Tibial nerve (tissue), 4 donors: Measurements from ENCODE around the gene ISG15. TPM values are rescaled to one million over a fixed set of nuclear protein-coding genes. Genes with fewer than 3 reads are reported as not detected.

Experiments used
- DNase-seq, 2 donors: peaks; one replicate each; pipeline ENCODE4 v3.0.0-alpha.2; 2019; ENCODE audit warnings: low spot score in 2 of 2
- H3K27ac ChIP-seq, 4 donors: fragments of 200-600 bp; sonication (generic) in 3 of 4; one replicate each; pipeline ENCODE4 v1.5.1; 2017 to 2019; ENCODE audit warnings: mild to moderate bottlenecking in 1 of 4
- H3K27me3 ChIP-seq, 2 donors: fragments of 200-600 bp; sonication (generic) in 1 of 2; one replicate each; pipeline versions ENCODE4 v1.5.1 to v1.6.0; 2017 to 2019
- H3K36me3 ChIP-seq, 3 donors: fragments of 200-600 bp; sonication (generic); one replicate each; pipeline ENCODE4 v1.5.1; 2018 to 2019
- H3K4me1 ChIP-seq, 4 donors: fragments of 200-600 bp; sonication (generic) in 3 of 4; one replicate each; pipeline ENCODE4 v1.5.1; 2017 to 2019
- H3K4me3 ChIP-seq, 4 donors: fragments of 200-600 bp; sonication (generic) in 3 of 4; one replicate each; pipeline ENCODE4 v1.5.1; 2017 to 2019; ENCODE audit warnings: mild to moderate bottlenecking in 1 of 4, moderate library complexity in 1 of 4
- H3K9me3 ChIP-seq, 4 donors: fragments of 200-600 bp; sonication (generic) in 3 of 4; one replicate each; pipeline ENCODE4 v1.5.1; 2017 to 2019
- CTCF ChIP-seq, 5 experiments: fragments of 200-600 bp in 3 of 5; fragments of 450-650 bp in 2 of 5; sonication (generic) in 3 of 5; IDR thresholded peaks; one replicate each; pipeline ENCODE4 v1.5.1; 2016 to 2019; ENCODE audit warnings: antibody characterized with exemption in 5 of 5, mild to moderate bottlenecking in 3 of 5, moderate library complexity in 2 of 5
- EP300 ChIP-seq, 2 donors: sonication (generic); formaldehyde crosslinking; IDR thresholded peaks; one replicate each; pipeline ENCODE4 v1.6.1; 2017; ENCODE audit warnings: antibody characterized with exemption in 2 of 2, mild to moderate bottlenecking in 1 of 2
- POLR2A ChIP-seq, 2 donors: fragments of 450-650 bp; IDR thresholded peaks; one replicate each; pipeline ENCODE4 v1.6.1; 2017; ENCODE audit warnings: antibody characterized with exemption in 2 of 2, mild to moderate bottlenecking in 2 of 2, moderate library complexity in 2 of 2
- WGBS, 2 donors: methylation state at CpG; one replicate each; pipeline ENCODE4 v1.1.5; 2018; 5-methylcytosine and 5-hydroxymethylcytosine counted together
- total RNA-seq, 4 donors: library from RNA; depleted of rRNA; stranded (reverse); fragments of >200 nt; gene quantifications; one replicate each; pipeline ENCODE4 v1.1.0, GENCODE V29; 2016

ISG15 gene
- total RNA-seq, 4 donors from 2014 or later = 29.1 to 65.4 (median 48.7) TPM

GRCh38 chr1:1058088-1058905 lies 45.0 kb downstream of the ISG15 start:
- TF ChIP-seq POLR2A (IDR thresholded peaks at IDR 0.05) (no peak), CTCF (IDR thresholded peaks at IDR 0.05) (no peak), EP300 (IDR thresholded peaks at IDR 0.05) (no peak)
- peaks cover 0 to 48% (median 11%) of the 10 kb centered on the region in 4 donors for H3K4me1 ChIP-seq
- H3K27ac ChIP-seq = peak overlapping the region in 1 of 4 donors; percentile 10
- WGBS, 2 donors = 8 to 16% methylated on average over 24 of the region's 24 CpGs
- no peaks in the 10 kb centered on the region for H3K9me3 ChIP-seq
- peaks cover 0 to 67% of the 10 kb centered on the region in 2 donors for H3K27me3 ChIP-seq
- peaks cover 0 to 26% (median 0%) of the 10 kb centered on the region in 3 donors for H3K36me3 ChIP-seq
- H3K4me3 ChIP-seq = peak overlapping the region in 2 of 4 donors; percentile 46 to 55
- no peak for DNase-seq

GRCh38 chr1:1058921-1059493 lies 45.7 kb downstream of the ISG15 start:
- Histone ChIP-seq H3K27ac (peak overlapping the region in 1 of 4 donors; percentile 10), H3K27me3 (peaks cover 0 to 74% of the 10 kb centered on the region in 2 donors), H3K36me3 (peaks cover 0 to 19% (median 0%) of the 10 kb centered on the region in 3 donors), H3K9me3 (no peaks in the 10 kb centered on the region), H3K4me3 (peak overlapping the region; percentile 24 to 55 (median 44)), H3K4me1 (peaks cover 0 to 53% (median 15%) of the 10 kb centered on the region in 4 donors)
- peak in 1 of 5 experiments; percentile 9 for TF ChIP-seq CTCF (IDR thresholded peaks at IDR 0.05)
- no peak for TF ChIP-seq EP300 (IDR thresholded peaks at IDR 0.05)
- DNase-seq = no peak
- 1 to 2% methylated on average over 42 to 44 of the region's 48 CpGs for WGBS, 2 donors

GRCh38 chr1:1059494-1060280 lies 46.4 kb downstream of the ISG15 start:
- H3K9me3 ChIP-seq = no peaks in the 10 kb centered on the region
- peaks cover 0 to 56% (median 17%) of the 10 kb centered on the region in 4 donors for H3K4me1 ChIP-seq
- H3K36me3 ChIP-seq = peaks cover 0 to 12% (median 0%) of the 10 kb centered on the region in 3 donors
- DNase-seq = peak; percentile 82 to 85
- peaks cover 0 to 81% of the 10 kb centered on the region in 2 donors for H3K27me3 ChIP-seq
- H3K27ac ChIP-seq = peak overlapping the region in 1 of 4 donors; percentile 10
- 5 to 7% methylated on average over 34 to 47 of the region's 69 CpGs for WGBS, 2 donors
- H3K4me3 ChIP-seq = peak overlapping the region; percentile 24 to 55 (median 44)
- TF ChIP-seq EP300 (IDR thresholded peaks at IDR 0.05) (no peak), CTCF (IDR thresholded peaks at IDR 0.05) (no peak), POLR2A (IDR thresholded peaks at IDR 0.05) (no peak)

GRCh38 chr1:1060281-1061000 lies 47.1 kb downstream of the ISG15 start:
- WGBS, 2 donors = 58 to 60% methylated on average over 38 of the region's 38 CpGs
- no peak for DNase-seq
- Histone ChIP-seq H3K9me3 (no peaks in the 10 kb centered on the region), H3K27me3 (peaks cover 0 to 84% of the 10 kb centered on the region in 2 donors), H3K27ac (no peak overlapping the region), H3K36me3 (peaks cover 0 to 5% (median 0%) of the 10 kb centered on the region in 3 donors), H3K4me1 (peaks cover 0 to 56% (median 17%) of the 10 kb centered on the region in 4 donors), H3K4me3 (no peak overlapping the region)
- TF ChIP-seq POLR2A (IDR thresholded peaks at IDR 0.05) (no peak), CTCF (IDR thresholded peaks at IDR 0.05) (no peak), EP300 (IDR thresholded peaks at IDR 0.05) (no peak)
